Measurements from ENCODE around the gene ZNF605. TPM values are rescaled to one million over a fixed set of nuclear protein-coding genes. Genes with fewer than 3 reads are reported as not detected.
"Not testable (repeated sequence)": the region's sequence is repeated elsewhere in the genome, so short reads cannot be mapped to it uniquely, and the experiment has no call there.

Gene ZNF605
- polyA plus RNA-seq, 1 donor from 2014 or later = 22.6 TPM

DNA sequence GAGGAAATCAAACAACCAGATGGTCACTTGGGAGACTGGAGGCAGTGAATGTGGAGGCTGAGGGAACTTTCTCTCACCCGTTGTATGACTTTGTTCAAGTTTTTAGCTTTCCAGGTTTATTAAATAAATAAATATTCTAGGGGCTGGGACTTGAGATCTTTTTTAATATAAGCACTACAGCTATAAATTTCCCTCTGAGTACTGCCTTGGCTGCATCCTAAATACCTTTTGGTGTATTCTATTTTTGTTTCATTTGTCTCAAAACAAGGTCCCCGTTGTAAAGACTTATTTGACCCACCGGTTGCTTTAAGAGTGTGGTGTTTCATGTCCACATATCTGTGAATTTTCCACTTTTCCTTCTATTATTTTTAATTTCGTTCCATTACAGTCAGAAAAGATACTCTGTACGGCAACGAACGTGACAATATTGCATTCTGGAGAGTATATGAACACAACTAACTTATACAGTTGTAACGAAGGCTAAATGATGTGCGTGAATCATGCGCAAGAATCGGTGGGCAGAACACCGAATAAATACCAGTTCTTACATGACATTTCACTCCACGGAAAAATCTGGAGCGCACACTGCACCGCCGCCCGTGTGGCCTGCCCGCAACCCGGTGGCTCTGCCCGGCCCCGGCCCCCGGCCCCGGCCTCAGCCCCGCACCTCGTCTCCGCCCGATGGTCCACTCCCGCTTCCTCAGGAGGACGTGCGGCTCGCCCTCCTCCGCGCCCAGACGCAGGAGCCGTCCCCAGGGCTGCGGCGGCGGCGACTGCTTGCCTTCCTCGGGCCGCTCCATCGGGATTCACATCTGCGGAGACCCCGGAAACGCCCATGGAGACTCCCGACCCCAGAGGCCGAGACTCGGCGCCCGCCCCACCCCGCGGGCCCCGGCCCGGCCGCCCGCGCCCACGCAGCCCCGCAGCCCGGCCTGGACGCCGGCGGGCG, 69.3 kb downstream of the ZNF605 start:
- peak overlapping the region; percentile 95 for H3K4me3 ChIP-seq (ENCODE audit: low read length)
- H3K9ac ChIP-seq (ENCODE audit: low read length) = peak overlapping the region; percentile 78
- no peaks in the 10 kb centered on the region for H3K9me3 ChIP-seq (ENCODE audit: low read length)
- peaks cover 10% of the 10 kb centered on the region for H3K79me2 ChIP-seq (replicated peaks; ENCODE audit: insufficient read depth, low read length)
- no peaks in the 10 kb centered on the region for H3K27me3 ChIP-seq (ENCODE audit: insufficient read depth, low read depth, low read length)
- H4K20me1 ChIP-seq (ENCODE audit: insufficient read depth) = no peaks in the 10 kb centered on the region
- H3K4me2 ChIP-seq (ENCODE audit: low read length) = peak overlapping the region; percentile 69
- no peaks in the 10 kb centered on the region for H3K9me2 ChIP-seq (ENCODE audit: insufficient read depth, low read length)
- no peak for TF ChIP-seq TAF1 (IDR thresholded peaks at IDR 0.05; ENCODE audit: low read depth)
- TF ChIP-seq POLR2AphosphoS5 (IDR thresholded peaks at IDR 0.05) = peak; percentile 2
- TF ChIP-seq, protein P1, sequence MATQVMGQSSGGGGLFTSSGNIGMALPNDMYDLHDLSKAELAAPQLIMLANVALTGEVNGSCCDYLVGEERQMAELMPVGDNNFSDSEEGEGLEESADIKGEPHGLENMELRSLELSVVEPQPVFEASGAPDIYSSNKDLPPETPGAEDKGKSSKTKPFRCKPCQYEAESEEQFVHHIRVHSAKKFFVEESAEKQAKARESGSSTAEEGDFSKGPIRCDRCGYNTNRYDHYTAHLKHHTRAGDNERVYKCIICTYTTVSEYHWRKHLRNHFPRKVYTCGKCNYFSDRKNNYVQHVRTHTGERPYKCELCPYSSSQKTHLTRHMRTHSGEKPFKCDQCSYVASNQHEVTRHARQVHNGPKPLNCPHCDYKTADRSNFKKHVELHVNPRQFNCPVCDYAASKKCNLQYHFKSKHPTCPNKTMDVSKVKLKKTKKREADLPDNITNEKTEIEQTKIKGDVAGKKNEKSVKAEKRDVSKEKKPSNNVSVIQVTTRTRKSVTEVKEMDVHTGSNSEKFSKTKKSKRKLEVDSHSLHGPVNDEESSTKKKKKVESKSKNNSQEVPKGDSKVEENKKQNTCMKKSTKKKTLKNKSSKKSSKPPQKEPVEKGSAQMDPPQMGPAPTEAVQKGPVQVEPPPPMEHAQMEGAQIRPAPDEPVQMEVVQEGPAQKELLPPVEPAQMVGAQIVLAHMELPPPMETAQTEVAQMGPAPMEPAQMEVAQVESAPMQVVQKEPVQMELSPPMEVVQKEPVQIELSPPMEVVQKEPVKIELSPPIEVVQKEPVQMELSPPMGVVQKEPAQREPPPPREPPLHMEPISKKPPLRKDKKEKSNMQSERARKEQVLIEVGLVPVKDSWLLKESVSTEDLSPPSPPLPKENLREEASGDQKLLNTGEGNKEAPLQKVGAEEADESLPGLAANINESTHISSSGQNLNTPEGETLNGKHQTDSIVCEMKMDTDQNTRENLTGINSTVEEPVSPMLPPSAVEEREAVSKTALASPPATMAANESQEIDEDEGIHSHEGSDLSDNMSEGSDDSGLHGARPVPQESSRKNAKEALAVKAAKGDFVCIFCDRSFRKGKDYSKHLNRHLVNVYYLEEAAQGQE (IDR thresholded peaks at IDR 0.05; ENCODE audit: borderline replicate concordance) = no peak
- TF ChIP-seq EZH2 (IDR thresholded peaks at IDR 0.05; ENCODE audit: borderline replicate concordance, insufficient read depth, low read length, poor library complexity, severe bottlenecking) = no peak
- no peak for TF ChIP-seq SMC3 (conservative IDR thresholded peaks at IDR 0.05; ENCODE audit: poor library complexity)
- no peak for TF ChIP-seq MXI1 (conservative IDR thresholded peaks at IDR 0.05; ENCODE audit: poor library complexity, severe bottlenecking)
- TF ChIP-seq EP300 (conservative IDR thresholded peaks at IDR 0.05; ENCODE audit: poor library complexity, severe bottlenecking) = no peak
- no peak for TF ChIP-seq RAD21 (conservative IDR thresholded peaks at IDR 0.05)
- H3K36me3 ChIP-seq (ENCODE audit: insufficient read depth, low read length) = peaks cover 10% of the 10 kb centered on the region
- no peaks in the 10 kb centered on the region for H3F3A ChIP-seq (ENCODE audit: insufficient read depth, low read length, poor library complexity, severe bottlenecking)
- H2AFZ ChIP-seq (ENCODE audit: low read depth, low read length) = no peak overlapping the region
- peak overlapping the region; percentile 62 for H3K27ac ChIP-seq (ENCODE audit: low read length)

DNA sequence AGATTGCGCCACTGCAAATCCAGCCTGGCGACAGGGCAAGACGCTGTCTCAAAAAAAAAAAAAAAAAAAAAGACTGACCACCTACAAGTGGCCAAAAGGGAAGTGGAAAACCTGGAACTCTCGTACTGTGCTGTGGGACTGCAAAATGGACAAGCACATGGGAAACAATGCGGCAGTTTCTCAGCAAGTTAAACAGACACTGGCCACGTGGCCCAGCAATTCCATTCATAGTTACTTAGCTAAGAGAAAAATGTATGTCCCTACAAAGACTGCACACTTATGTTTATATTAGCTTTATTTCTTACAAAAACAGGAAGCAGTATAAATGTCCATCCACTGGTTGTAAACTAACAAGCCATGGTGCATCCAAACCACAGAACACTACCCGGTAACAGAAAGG, 74.3 kb downstream of the ZNF605 start:
- Histone ChIP-seq H3K9me3 (ENCODE audit: low read length) (no peaks in the 10 kb centered on the region), H4K20me1 (ENCODE audit: insufficient read depth) (no peaks in the 10 kb centered on the region), H3K9me2 (ENCODE audit: insufficient read depth, low read length) (no peaks in the 10 kb centered on the region), H3F3A (ENCODE audit: insufficient read depth, low read length, poor library complexity, severe bottlenecking) (no peaks in the 10 kb centered on the region), H3K27me3 (ENCODE audit: insufficient read depth, low read depth, low read length) (no peaks in the 10 kb centered on the region), H3K27ac (ENCODE audit: low read length) (no peak overlapping the region), H3K4me2 (ENCODE audit: low read length) (no peak overlapping the region), H3K4me3 (ENCODE audit: low read length) (no peak overlapping the region), H3K79me2 (replicated peaks; ENCODE audit: insufficient read depth, low read length) (peaks cover 10% of the 10 kb centered on the region), H2AFZ (ENCODE audit: low read depth, low read length) (no peak overlapping the region), H3K36me3 (ENCODE audit: insufficient read depth, low read length) (peaks cover 10% of the 10 kb centered on the region), H3K9ac (ENCODE audit: low read length) (no peak overlapping the region)
- no peak for TF ChIP-seq EZH2 (IDR thresholded peaks at IDR 0.05; ENCODE audit: borderline replicate concordance, insufficient read depth, low read length, poor library complexity, severe bottlenecking)
- TF ChIP-seq SMC3 (conservative IDR thresholded peaks at IDR 0.05; ENCODE audit: poor library complexity) = no peak
- no peak for TF ChIP-seq RAD21 (conservative IDR thresholded peaks at IDR 0.05)
- no peak for TF ChIP-seq MXI1 (conservative IDR thresholded peaks at IDR 0.05; ENCODE audit: poor library complexity, severe bottlenecking)
- TF ChIP-seq, protein P2, sequence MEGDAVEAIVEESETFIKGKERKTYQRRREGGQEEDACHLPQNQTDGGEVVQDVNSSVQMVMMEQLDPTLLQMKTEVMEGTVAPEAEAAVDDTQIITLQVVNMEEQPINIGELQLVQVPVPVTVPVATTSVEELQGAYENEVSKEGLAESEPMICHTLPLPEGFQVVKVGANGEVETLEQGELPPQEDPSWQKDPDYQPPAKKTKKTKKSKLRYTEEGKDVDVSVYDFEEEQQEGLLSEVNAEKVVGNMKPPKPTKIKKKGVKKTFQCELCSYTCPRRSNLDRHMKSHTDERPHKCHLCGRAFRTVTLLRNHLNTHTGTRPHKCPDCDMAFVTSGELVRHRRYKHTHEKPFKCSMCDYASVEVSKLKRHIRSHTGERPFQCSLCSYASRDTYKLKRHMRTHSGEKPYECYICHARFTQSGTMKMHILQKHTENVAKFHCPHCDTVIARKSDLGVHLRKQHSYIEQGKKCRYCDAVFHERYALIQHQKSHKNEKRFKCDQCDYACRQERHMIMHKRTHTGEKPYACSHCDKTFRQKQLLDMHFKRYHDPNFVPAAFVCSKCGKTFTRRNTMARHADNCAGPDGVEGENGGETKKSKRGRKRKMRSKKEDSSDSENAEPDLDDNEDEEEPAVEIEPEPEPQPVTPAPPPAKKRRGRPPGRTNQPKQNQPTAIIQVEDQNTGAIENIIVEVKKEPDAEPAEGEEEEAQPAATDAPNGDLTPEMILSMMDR (IDR thresholded peaks at IDR 0.05; ENCODE audit: poor library complexity, severe bottlenecking) = no peak
- TF ChIP-seq, protein P1 (IDR thresholded peaks at IDR 0.05; ENCODE audit: borderline replicate concordance) = no peak
- TF ChIP-seq POLR2AphosphoS5 (IDR thresholded peaks at IDR 0.05) = no peak
- TF ChIP-seq TAF1 (IDR thresholded peaks at IDR 0.05; ENCODE audit: low read depth) = no peak
- no peak for TF ChIP-seq EP300 (conservative IDR thresholded peaks at IDR 0.05; ENCODE audit: poor library complexity, severe bottlenecking)

DNA sequence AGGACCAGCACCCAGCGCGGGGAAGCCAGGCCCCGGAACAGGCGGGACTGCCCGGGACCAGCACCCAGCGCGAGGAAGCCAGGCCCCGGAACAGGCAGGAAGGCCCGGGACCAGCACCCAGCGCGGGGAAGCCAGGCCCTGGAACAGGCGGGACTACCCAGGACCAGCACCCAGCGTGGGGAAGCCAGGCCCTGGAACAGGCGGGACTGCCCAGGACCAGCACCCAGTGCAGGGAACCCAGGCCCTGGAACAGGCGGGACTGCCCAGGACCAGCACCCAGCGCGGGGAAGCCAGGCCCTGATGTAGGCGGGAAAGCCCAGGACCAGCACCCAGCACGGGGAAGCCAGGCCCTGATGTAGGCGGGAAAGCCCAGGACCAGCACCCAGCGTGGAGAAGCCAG, 81.5 kb downstream of the ZNF605 start:
- not testable (repeated sequence) for H3K9ac ChIP-seq (ENCODE audit: low read length); H3K4me2 ChIP-seq (ENCODE audit: low read length); H3K4me3 ChIP-seq (ENCODE audit: low read length); H2AFZ ChIP-seq (ENCODE audit: low read depth, low read length); H3K9me2 ChIP-seq (ENCODE audit: insufficient read depth, low read length); H3K27ac ChIP-seq (ENCODE audit: low read length); H3K79me2 ChIP-seq (replicated peaks; ENCODE audit: insufficient read depth, low read length); H4K20me1 ChIP-seq (ENCODE audit: insufficient read depth); H3K9me3 ChIP-seq (ENCODE audit: low read length); H3F3A ChIP-seq (ENCODE audit: insufficient read depth, low read length, poor library complexity, severe bottlenecking); H3K36me3 ChIP-seq (ENCODE audit: insufficient read depth, low read length); H3K27me3 ChIP-seq (ENCODE audit: insufficient read depth, low read depth, low read length)
